ENCODE data around the gene C11orf97. TPM values are rescaled to one million over a fixed set of nuclear protein-coding genes. Genes with fewer than 3 reads are reported as not detected.

C11orf97 gene
- total RNA-seq, 1 experiment from 2014 or later = not detected

DNA sequence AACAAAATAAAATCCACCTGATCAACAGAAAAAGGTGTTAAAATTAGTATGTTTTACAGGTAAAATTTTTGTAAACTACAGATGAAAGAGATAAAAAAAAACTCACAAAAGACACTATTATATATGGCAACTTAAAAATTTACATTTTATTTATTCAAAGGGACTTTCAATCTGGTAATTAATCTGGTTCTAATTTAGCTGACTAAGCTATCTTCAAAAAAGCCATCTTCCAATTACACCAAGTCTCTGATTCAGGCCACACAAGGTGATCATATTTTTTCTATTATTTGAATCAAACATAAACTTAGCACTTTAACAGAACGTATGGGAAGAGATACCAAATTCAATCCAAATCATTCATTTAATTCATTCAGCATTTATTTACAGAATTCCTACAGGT, 26.2 kb upstream of the C11orf97 start:
- H3K18ac ChIP-seq (ENCODE audit: insufficient read length, low read depth, low read length) = no peak overlapping the region
- H3K56ac ChIP-seq (ENCODE audit: insufficient read length, low read depth, low read length) = no peak overlapping the region
- no CpG with 5 or more reads among the region's 1 CpG for WGBS (ENCODE audit: extremely low coverage, insufficient read length, low lambda C conversion rate)
- no peaks in the 10 kb centered on the region for H3K79me2 ChIP-seq (ENCODE audit: insufficient read depth, low read length)
- no peak overlapping the region for H3K4ac ChIP-seq (ENCODE audit: low read depth, low read length)
- no peak overlapping the region for H2BK120ac ChIP-seq (ENCODE audit: low read depth, low read length, poor library complexity, severe bottlenecking)
- H3K27ac ChIP-seq (ENCODE audit: insufficient read length, low read depth, low read length) = no peak overlapping the region
- H3K4me1 ChIP-seq (ENCODE audit: insufficient read depth, low read length) = no peaks in the 10 kb centered on the region
- H3K9ac ChIP-seq (ENCODE audit: extremely low read depth, insufficient read length, low read length) = no peak overlapping the region
- no peak overlapping the region for H3K4me2 ChIP-seq (ENCODE audit: insufficient read depth, insufficient read length, low read length)
- H3K23ac ChIP-seq (ENCODE audit: insufficient read length, low read depth, low read length) = no peak overlapping the region
- H3T11ph ChIP-seq (ENCODE audit: low read length) = no peak overlapping the region
- no peak overlapping the region for H4K5ac ChIP-seq (ENCODE audit: insufficient read length, low read depth, low read length)
- no peak overlapping the region for H2AFZ ChIP-seq (ENCODE audit: low read length)
- H4K91ac ChIP-seq (ENCODE audit: insufficient read length, low read depth, low read length) = no peak overlapping the region
- H2BK20ac ChIP-seq (ENCODE audit: low read depth, low read length, poor library complexity, severe bottlenecking) = no peak overlapping the region
- no peak overlapping the region for H4K8ac ChIP-seq (replicated peaks; ENCODE audit: insufficient read length, low read depth, low read length)
- no peak overlapping the region for H3K14ac ChIP-seq (ENCODE audit: insufficient read depth, low read length)
- Mint-ChIP-seq H3K4me3 (no peak overlapping the region), H3K36me3 (ENCODE audit: insufficient read depth in 1 of 3, low read depth in 3 of 3) (peaks cover 27 to 81% (median 74%) of the 10 kb centered on the region in 3 experiments), H3K27ac (no peak overlapping the region), H3K27me3 (ENCODE audit: low read depth) (no peaks in the 10 kb centered on the region), H3K9me3 (no peaks in the 10 kb centered on the region; a peak in 1 of 5 replicates), H3K4me1 (no peaks in the 10 kb centered on the region)
- H3K9me3 ChIP-seq (ENCODE audit: control insufficient read depth, low read depth, low read length) = no peaks in the 10 kb centered on the region
- no peak overlapping the region for H2BK15ac ChIP-seq (ENCODE audit: low read depth, low read length)
- no peaks in the 10 kb centered on the region for H4K20me1 ChIP-seq (ENCODE audit: control insufficient read depth, insufficient read depth, insufficient read length)
- no peak overlapping the region for H2BK12ac ChIP-seq (ENCODE audit: insufficient read length, low read depth, low read length)
- no peaks in the 10 kb centered on the region for H3K79me1 ChIP-seq (ENCODE audit: insufficient read depth, low read depth, low read length, poor library complexity, severe bottlenecking)
- TF ChIP-seq, protein P1, sequence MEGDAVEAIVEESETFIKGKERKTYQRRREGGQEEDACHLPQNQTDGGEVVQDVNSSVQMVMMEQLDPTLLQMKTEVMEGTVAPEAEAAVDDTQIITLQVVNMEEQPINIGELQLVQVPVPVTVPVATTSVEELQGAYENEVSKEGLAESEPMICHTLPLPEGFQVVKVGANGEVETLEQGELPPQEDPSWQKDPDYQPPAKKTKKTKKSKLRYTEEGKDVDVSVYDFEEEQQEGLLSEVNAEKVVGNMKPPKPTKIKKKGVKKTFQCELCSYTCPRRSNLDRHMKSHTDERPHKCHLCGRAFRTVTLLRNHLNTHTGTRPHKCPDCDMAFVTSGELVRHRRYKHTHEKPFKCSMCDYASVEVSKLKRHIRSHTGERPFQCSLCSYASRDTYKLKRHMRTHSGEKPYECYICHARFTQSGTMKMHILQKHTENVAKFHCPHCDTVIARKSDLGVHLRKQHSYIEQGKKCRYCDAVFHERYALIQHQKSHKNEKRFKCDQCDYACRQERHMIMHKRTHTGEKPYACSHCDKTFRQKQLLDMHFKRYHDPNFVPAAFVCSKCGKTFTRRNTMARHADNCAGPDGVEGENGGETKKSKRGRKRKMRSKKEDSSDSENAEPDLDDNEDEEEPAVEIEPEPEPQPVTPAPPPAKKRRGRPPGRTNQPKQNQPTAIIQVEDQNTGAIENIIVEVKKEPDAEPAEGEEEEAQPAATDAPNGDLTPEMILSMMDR (conservative IDR thresholded peaks at IDR 0.05) = no peak
- no peak overlapping the region for H2BK5ac ChIP-seq (ENCODE audit: insufficient read length, low read length)
- H2AK5ac ChIP-seq (ENCODE audit: insufficient read length, low read length) = no peak overlapping the region
- H3K23me2 ChIP-seq (ENCODE audit: insufficient read length, low read depth, low read length, poor library complexity, severe bottlenecking) = no peaks in the 10 kb centered on the region
- H3K27me3 ChIP-seq (ENCODE audit: insufficient read depth, low read length) = no peaks in the 10 kb centered on the region
- no peak for DNase-seq

All from H9 (cell line).